ENCODE data around the gene FGGY.

- TF ChIP-seq POLR2A (IDR thresholded peaks at IDR 0.05; ENCODE audit: low read length) = no peak
- TF ChIP-seq GATA1 (IDR thresholded peaks at IDR 0.05; ENCODE audit: low read depth, low read length) = no peak
Observed at GRCh38 chr1:59520194-59520593, 223.3 kb downstream of the FGGY start.
